Stomach smooth muscle (tissue), 2 donors: ENCODE data around the gene ZFAND3.
A peak's percentile ranks its signal among the peaks of the same experiment; 100 is the strongest.

ENCODE experiments used
- H3K27ac ChIP-seq: one replicate; pipeline ENCODE4 v1.7.0; 2013; ENCODE audit warnings: mild to moderate bottlenecking, low read length, inconsistent platforms
- H3K27me3 ChIP-seq, 2 donors: one replicate each; pipeline ENCODE4 v1.7.0; 2013; ENCODE audit warnings: low read length in 2 of 2; ENCODE audit not compliant: insufficient read depth in 2 of 2, control insufficient read depth in 1 of 2
- H3K36me3 ChIP-seq, 2 donors: one replicate each; pipeline ENCODE4 v1.7.0; 2013; ENCODE audit warnings: low read length in 2 of 2; ENCODE audit not compliant: control insufficient read depth in 2 of 2, insufficient read depth in 2 of 2
- H3K4me1 ChIP-seq: one replicate; pipeline ENCODE4 v1.7.0; 2013; ENCODE audit warnings: low read length; ENCODE audit not compliant: control insufficient read depth, insufficient read depth
- H3K4me3 ChIP-seq, 2 donors: one replicate each; pipeline ENCODE4 v1.7.0; 2013; ENCODE audit warnings: low read length in 2 of 2
- H3K9ac ChIP-seq, 2 donors: one replicate each; pipeline ENCODE4 v1.7.0; 2013; ENCODE audit warnings: low read length in 2 of 2, mild to moderate bottlenecking in 1 of 2
- H3K9me3 ChIP-seq, 2 donors: one replicate each; pipeline ENCODE4 v1.7.0; 2013; ENCODE audit warnings: low read length in 2 of 2; ENCODE audit not compliant: control insufficient read depth in 2 of 2
- donor health status: healthy.
- donor health status: Pancreatic carcinoma.

Gene ZFAND3

DNA sequence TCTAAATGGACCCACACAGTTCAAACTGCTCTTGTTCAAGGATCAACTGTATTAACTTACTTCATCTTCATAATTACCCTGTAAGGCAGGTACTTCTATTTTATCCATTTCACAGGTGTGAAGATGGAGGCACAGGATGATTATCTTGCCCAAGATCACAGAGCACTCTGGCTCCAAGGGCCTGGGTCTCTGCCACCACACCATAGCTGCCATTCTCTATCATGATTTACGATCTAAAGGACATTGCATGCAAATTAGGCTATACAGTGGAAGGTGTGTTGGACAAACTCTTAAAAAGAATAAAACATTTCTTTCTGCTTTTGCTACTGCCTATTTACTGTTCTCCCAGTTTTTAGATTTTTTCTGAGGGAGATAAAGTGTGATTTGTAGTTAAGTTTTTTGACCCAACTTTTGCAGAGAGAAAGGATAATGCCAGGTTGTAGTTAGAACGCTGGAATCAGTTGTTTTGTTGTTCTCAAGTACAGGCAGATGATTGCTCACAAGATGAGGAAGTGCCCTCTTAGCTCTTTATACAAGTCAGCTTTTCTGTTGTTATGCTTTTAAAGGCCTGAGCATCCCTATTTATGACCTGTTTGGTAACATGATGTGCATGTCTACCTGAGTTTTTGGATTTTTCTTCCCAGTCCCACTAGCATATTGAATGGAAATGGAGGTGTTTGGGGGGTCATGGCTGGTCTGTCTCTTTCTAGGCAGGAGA, 247.9 kb downstream of the ZFAND3 start:
- H3K4me1 ChIP-seq: peaks cover 5% of the 10 kb centered on the region

GRCh38 chr6:38068854-38069590, 249.5 kb downstream of the ZFAND3 start:
- Histone ChIP-seq H3K4me3 (no peak overlapping the region), H3K9ac (no peak overlapping the region), H3K4me1 (peaks cover 5% of the 10 kb centered on the region)

More for the DNA sequence above, 247.9 kb downstream of the ZFAND3 start:
- peaks cover 9 to 11% of the 10 kb centered on the region in 2 donors for H3K36me3 ChIP-seq
- H3K4me3 ChIP-seq: no peak overlapping the region
- no peaks in the 10 kb centered on the region for H3K27me3 ChIP-seq
- no peak overlapping the region for H3K27ac ChIP-seq
- H3K9me3 ChIP-seq: no peaks in the 10 kb centered on the region
- no peak overlapping the region for H3K9ac ChIP-seq

DNA sequence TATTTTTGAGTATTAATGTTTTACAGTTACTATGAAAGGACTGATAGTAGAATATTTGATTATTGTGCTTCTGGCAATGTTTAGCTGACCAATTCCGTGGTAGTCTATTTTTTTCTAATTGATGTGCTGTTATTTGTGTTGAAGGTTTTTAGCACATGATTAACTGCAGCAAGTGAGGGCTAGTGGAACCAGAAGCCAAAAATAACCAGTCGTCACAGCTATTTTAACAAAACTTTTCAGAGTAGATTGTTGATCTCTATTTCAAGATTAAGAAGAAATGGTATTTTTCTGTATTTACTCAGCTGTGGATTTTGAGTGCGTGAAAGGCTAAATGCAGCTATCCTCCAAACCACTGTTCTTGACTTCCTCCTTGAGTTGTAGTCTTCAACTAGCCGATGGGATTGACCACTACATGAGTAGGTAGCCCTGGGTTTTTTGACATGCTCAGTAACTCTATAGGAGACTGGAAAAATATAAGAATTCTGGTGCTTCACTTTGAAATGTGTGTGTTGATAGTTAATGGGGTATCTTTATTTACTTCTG, 258.0 kb downstream of the ZFAND3 start:
- Histone ChIP-seq H3K36me3 (no peaks in the 10 kb centered on the region), H3K27me3 (no peaks in the 10 kb centered on the region), H3K9ac (no peak overlapping the region), H3K4me1 (no peaks in the 10 kb centered on the region), H3K4me3 (peak overlapping the region in 1 of 2 donors; percentile 7), H3K27ac (no peak overlapping the region), H3K9me3 (no peaks in the 10 kb centered on the region)

More at GRCh38 chr6:38068854-38069590, 249.5 kb downstream of the ZFAND3 start:
- H3K9me3 ChIP-seq: no peaks in the 10 kb centered on the region
- no peaks in the 10 kb centered on the region for H3K36me3 ChIP-seq
- H3K27ac ChIP-seq: no peak overlapping the region
- H3K27me3 ChIP-seq: no peaks in the 10 kb centered on the region

GRCh38 chr6:38078671-38079070, 259.1 kb downstream of the ZFAND3 start:
- Histone ChIP-seq H3K9ac (no peak overlapping the region), H3K9me3 (no peaks in the 10 kb centered on the region), H3K4me3 (no peak overlapping the region), H3K27me3 (no peaks in the 10 kb centered on the region), H3K27ac (no peak overlapping the region), H3K4me1 (no peaks in the 10 kb centered on the region), H3K36me3 (no peaks in the 10 kb centered on the region)

DNA sequence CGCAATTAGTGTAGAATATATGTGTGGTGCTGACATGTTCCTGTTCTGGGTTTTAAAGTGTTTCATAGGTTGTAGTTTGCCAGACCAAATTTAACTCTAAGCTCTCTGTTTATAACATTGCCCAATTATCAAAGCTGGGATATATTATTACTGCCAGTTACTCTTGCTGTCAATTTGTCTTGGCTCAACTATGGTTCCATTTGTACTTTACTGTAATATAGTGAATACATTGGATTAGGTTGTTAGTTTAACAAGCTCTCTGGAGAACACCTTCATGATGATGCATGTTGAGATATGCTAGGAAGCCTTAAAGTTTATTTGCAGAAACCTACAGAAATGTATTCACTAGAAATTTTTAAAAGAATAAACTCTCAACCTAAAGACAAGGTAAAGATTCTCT, 259.6 kb downstream of the ZFAND3 start:
- Histone ChIP-seq H3K9ac (no peak overlapping the region), H3K27me3 (no peaks in the 10 kb centered on the region), H3K27ac (no peak overlapping the region), H3K4me3 (no peak overlapping the region), H3K9me3 (no peaks in the 10 kb centered on the region), H3K36me3 (no peaks in the 10 kb centered on the region), H3K4me1 (no peaks in the 10 kb centered on the region)

- Histone ChIP-seq H3K27ac (no peak overlapping the region), H3K27me3 (no peaks in the 10 kb centered on the region), H3K9me3 (no peaks in the 10 kb centered on the region), H3K36me3 (no peaks in the 10 kb centered on the region), H3K4me1 (no peaks in the 10 kb centered on the region), H3K9ac (no peak overlapping the region), H3K4me3 (no peak overlapping the region)
Observed at GRCh38 chr6:38079537-38079936, 260.0 kb downstream of the ZFAND3 start.

DNA sequence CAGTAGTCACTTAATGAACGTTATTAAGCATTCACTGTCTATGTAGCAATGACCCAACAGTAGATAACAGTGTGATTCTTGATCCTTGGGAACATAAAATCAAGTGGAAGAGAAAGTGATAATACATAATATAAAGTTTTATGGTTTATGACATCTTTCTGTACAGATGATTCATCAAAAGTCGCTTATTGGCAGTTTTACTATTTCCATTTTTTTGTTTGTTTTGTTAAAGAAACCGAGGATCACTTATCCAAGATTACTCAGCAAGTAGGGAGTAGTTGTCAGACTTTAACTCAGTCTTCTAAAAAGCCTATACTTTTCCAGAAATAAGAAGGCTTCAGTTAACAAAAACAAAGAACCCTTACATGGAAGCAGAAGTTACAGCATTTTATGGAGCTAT, 260.8 kb downstream of the ZFAND3 start:
- no peak overlapping the region for H3K4me3 ChIP-seq
- no peak overlapping the region for H3K27ac ChIP-seq
- H3K9ac ChIP-seq: no peak overlapping the region
- H3K27me3 ChIP-seq: no peaks in the 10 kb centered on the region
- no peaks in the 10 kb centered on the region for H3K36me3 ChIP-seq
- no peaks in the 10 kb centered on the region for H3K9me3 ChIP-seq
- H3K4me1 ChIP-seq: no peaks in the 10 kb centered on the region

DNA sequence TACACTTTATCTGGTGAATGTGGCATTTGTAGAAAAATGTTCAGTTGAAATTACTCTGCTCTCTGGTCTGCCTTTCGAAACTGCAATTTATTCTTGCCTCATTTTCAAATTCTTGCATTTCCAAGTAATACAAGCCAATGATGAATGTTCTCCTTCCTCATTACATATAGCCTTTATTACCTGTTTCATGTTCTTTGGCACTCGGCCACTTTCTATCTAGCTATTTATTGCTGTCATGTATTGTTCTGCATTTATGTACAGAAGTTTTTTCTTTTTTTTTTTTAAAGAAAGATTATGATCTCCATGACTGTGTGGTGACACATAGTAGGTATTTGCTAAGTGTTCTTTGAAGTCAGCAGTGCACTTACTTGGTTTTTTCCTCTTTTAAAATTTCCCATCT, 261.4 kb downstream of the ZFAND3 start:
- Histone ChIP-seq H3K36me3 (no peaks in the 10 kb centered on the region), H3K27ac (no peak overlapping the region)

DNA sequence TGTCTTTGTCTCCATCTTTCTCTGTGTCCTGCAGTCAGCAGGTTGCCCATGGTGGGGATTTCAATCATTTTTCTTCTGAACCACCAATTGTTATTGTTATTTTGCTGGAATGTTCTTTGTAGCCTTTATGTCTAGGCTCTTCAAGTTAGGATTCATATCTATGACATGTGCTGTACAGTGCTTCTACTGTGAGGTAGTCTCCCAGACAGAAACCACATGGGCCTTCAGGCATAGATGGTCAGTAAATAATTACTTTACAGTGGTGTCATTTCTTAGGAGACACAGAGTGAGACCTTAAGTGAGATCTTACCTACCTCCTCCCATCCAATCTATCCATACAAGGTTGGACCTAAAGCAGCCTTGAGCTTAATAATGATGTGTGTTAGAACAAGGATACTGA, 265.5 kb downstream of the ZFAND3 start:
- Histone ChIP-seq H3K4me3 (no peak overlapping the region), H3K4me1 (no peaks in the 10 kb centered on the region), H3K36me3 (no peaks in the 10 kb centered on the region), H3K27me3 (no peaks in the 10 kb centered on the region), H3K9ac (no peak overlapping the region), H3K9me3 (no peaks in the 10 kb centered on the region), H3K27ac (no peak overlapping the region)

More for the DNA sequence above, 261.4 kb downstream of the ZFAND3 start:
- no peaks in the 10 kb centered on the region for H3K9me3 ChIP-seq
- no peak overlapping the region for H3K4me3 ChIP-seq
- H3K9ac ChIP-seq: no peak overlapping the region
- H3K4me1 ChIP-seq: no peaks in the 10 kb centered on the region
- H3K27me3 ChIP-seq: no peaks in the 10 kb centered on the region

DNA sequence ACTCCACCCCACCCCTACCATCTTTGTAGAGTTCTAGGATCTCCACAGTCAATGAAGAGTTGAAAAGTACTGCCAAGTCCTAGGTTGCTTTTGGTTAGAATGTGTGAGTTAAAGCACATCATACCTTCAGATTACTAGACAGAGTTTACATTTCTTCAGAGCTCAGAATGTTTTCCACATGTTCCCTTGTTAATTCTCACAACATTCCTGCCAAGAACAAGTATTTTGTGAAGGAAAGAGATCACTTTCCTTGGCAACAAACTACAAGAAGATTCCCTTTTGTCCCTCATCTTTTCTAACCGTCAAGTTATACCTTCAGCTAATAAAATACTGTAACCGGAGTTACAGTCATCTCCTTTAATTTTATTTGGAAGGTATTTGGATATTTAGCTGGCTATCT, 266.8 kb downstream of the ZFAND3 start:
- Histone ChIP-seq H3K27me3 (no peaks in the 10 kb centered on the region), H3K9me3 (no peaks in the 10 kb centered on the region), H3K4me3 (no peak overlapping the region), H3K9ac (no peak overlapping the region), H3K27ac (no peak overlapping the region), H3K4me1 (no peaks in the 10 kb centered on the region), H3K36me3 (no peaks in the 10 kb centered on the region)

DNA sequence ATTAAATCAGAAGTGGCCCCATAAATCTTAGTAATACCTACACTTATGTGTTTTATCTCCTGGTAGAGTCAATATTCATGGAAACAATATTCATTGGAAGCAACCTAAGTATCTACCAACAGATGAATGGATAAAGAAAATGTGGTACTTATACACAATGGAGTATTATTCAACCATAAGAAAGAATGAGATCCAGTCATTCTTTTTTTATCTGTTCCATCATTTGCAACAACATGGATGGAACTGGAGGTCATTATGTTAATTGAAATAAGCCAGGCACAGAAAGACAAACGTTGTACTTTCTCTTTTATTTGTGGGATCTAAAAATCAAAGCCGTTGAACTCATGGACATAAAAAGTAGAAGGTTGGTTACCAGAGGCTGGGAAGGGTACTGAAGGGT, 268.5 kb downstream of the ZFAND3 start:
- H3K4me3 ChIP-seq: no peak overlapping the region
- no peaks in the 10 kb centered on the region for H3K27me3 ChIP-seq
- no peak overlapping the region for H3K9ac ChIP-seq
- no peak overlapping the region for H3K27ac ChIP-seq
- peaks cover 5% of the 10 kb centered on the region for H3K4me1 ChIP-seq
- no peaks in the 10 kb centered on the region for H3K9me3 ChIP-seq
- H3K36me3 ChIP-seq: no peaks in the 10 kb centered on the region
